Measurements from ENCODE around the gene TMEM158.

GRCh38 chr3:45227946-45228345 is 1.9 kb upstream of the TMEM158 start:
- no peak for TF ChIP-seq EZH2 (IDR thresholded peaks at IDR 0.05; ENCODE audit: low read length)
- TF ChIP-seq CTCF (optimal IDR thresholded peaks at IDR 0.05 in 1 of 3, IDR thresholded peaks at IDR 0.05 in 1 of 3, conservative IDR thresholded peaks at IDR 0.05 in 1 of 3; ENCODE audit: extremely low read depth in 1 of 3, insufficient read depth in 2 of 3, low read length in 3 of 3) = peak in 1 of 3 experiments; percentile 10
